HG03457 (cell line): Measurements from ENCODE around the gene NBEAL2.

Experiments
- ATAC-seq: cut with Tn5 transposase; IDR thresholded peaks from one replicate; pipeline ENCODE4 v1.9.1; 2021; ENCODE audit warnings: moderate number of reproducible peaks; ENCODE audit not compliant: unreplicated experiment

The NBEAL2 gene

DNA sequence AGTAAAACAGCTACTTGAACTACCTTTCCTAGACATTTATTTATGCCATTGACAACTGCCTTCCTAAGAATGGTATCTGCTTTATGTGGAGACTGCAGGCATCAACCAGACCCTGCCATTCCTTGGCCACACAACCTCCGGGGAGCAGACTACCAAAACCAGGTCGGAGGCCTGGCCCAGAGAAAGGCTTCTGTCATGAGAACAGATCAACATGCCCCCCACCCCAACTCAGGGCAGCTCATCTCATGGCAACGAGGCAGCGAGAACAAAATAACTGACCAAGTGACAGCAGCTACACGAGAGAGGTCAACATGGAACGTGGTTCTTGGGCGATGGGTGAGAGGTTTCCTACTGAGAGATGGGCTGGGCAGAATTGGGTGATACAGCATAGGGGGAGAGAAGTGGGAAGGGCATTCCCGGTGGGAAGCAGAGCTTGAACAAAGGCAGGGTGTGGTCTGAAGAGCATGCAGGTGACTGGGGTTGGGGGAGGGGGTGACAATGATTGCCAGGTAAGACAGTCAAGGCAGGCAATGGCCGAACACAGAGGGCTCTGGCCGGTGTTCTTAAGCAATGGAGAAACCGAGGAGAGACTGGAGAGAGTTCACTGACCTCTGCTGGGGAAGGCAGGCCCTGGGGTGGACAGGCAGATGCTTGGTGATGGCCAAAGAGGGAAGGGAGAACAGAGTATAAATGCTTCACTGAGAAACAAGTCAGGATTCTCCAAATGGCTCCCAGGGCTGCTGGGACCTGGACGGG is 36.8 kb upstream of the NBEAL2 start:
- ATAC-seq = no peak

DNA sequence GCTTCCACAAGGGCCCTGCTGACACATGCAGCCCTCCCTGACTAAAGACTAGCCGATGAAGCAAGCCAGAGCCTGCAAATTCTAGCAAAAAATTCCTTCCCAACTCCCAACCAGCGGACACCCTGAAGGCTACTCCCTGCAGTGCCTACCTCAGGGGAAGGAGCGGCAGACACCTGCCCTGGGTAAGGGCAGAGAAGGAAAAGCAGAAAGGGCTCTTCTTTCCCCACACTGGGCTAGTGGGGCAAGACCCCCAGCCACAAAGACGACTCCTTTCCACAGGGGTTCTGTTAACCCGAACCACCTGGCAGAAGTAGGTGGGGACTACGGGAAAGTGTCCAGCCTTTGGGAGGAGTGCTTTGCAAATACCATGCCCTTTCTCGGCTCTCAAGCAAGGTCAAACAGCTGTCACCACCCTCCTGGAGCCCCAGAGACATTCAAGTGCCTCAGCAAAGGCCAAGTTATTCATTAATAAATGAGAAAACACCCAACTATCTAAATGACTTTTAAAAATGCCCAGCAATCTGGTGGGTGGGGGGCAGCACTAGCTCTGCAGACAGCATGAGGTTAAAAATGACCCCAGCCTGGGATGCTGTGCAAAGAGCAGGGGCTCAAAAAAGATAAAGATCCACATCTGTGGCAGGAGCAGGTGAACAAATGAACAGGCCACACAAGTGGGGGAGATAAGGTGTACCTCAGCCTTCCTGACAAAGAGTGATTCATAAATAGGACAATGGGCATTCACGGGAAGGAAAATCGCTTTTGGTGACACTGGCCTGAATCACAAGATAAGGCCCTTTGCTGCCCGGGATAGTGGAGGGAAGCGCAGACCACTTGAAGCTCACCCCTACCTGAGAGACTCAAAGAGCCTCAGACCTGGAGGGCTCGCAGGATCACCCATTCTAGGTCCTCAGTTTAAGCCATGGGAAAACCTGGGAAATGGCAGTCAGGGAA is 36.0 kb upstream of the NBEAL2 start:
- no peak for ATAC-seq

GRCh38 chr3:46944191-46944590 is 35.3 kb upstream of the NBEAL2 start:
- no peak for ATAC-seq

- no peak for ATAC-seq
These were observed 33.0 kb upstream of the NBEAL2 start for GRCh38 chr3:46946416-46946815.

DNA sequence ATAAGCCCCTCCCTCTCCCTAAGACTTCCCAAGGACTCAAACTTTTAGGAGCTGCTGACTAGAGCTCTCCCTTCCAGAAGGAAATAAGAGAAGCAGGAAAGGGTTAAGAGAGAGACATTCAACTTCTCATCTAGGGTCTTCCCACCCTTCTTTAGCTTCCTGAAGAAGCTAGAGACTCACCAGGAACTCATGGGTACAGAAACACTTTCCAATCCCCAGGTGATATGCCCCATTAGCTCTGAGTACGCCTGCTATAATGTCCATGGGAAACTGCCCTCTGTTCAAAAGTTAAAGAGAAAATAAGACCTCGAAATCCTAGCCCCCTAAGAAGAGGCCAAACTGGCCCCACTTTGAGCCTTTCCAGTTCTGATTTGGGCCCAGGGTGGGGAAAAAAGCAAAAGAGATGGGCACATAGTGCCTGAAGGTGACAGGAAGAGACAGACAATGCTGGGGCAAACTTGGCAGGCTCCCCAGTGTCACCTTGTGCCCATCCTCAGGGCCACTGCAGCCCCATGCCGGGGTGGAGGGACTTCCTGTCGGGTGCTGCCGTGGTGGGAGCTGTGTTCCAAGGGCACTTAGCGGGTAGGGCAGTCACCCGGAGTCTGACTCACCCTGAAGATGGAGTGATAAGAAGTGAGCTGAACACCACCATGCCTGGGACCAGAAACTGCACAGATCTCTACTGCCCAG is 32.5 kb upstream of the NBEAL2 start:
- no peak for ATAC-seq

DNA sequence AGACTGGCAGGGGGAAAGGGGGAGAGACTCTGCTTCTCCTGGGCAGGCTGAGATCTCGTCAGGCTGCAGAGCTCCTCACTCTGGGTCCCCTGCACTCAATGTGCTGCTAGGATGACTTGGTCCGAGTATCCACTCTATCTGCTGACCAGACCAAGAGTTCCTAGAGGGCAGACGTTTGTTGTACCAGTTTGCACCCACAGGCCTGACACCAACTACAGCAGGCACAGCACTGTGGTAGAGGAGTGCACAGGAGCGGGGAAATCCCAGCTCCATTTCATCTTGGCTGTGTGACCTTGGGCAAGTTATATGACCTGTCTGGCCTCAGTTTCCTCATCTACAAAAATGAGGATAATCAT is 31.9 kb upstream of the NBEAL2 start:
- no peak for ATAC-seq

GRCh38 chr3:46947981-46948791 is 31.3 kb upstream of the NBEAL2 start:
- ATAC-seq = no peak

DNA sequence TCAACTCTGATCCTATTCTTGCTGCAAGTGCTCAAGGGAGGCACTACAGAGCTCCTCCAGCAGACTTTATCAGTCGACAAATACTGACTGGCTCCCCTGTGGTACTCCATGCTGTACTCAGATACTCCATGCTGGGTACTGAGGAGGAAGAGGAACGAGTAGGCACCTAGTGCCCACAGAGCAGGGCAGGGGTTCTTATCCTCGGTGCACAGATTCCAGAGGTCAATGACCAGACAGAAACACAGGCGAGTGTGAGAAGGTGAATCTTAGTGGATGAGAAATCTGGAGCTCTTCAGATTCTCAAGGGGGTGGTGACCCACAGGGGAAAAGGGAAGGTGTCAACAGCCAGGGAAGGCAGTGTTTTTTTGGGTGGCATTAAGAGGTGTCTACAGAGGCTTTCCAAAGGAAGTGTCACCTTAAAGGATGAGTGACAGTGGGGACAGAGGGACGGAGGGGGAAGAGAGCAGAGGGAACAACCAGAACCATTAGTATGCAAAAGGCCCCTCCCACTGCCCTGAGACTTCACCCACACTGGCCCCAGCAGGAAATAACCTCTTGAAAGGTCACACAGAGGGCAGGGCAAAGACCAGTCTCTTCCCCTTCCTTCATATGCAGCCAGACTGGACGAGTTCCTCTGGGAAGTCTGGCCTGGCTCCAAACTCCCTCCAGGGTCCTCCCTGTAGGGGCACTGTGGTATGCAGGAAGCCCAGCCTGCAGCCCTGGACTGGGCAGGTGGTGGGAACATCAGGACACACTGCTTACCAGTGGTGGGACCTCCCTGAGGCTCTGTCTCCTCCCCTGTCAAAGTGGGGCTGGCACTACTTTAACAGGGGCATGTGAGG is 30.4 kb upstream of the NBEAL2 start:
- ATAC-seq = no peak

- no peak for ATAC-seq
These were observed 29.3 kb upstream of the NBEAL2 start for GRCh38 chr3:46950177-46950576.

- ATAC-seq = no peak
These were observed 28.7 kb upstream of the NBEAL2 start for GRCh38 chr3:46950650-46951241.

GRCh38 chr3:46952813-46953212 is 26.7 kb upstream of the NBEAL2 start:
- ATAC-seq = no peak

DNA sequence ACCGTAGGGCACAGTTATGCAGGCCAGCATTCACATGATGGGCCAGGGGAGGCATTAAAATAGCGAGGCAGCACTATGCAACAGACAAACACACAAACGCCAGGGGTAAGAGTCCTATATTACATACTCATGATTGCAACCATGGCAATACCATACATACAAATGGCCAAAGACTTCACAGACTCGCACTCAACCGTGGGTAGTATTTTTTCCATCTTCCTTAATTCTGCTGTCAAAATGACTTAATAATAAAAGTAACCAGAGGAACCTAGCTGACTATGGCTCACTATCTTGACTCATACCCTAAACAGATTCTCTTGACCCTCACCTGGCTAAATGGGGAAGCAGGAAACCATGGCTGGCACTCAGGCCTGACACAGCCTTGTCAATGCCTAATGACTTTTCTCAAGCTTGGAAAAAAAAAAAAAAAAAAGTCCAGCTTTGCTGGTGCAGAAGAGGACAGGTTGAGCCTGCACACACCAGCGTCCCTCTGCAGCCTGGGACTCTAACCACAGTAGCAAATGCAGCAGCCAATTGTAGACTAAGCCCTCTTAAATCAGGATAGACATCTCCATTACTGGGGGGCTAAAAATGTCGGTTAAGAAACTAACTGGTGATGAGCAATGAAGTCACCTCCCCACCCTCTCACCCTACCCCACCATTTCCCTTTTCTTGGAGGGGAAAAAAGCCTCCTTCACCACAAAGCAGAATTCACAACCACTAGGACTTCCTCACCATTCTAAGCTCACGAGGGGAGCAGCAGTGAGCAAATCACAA is 26.0 kb upstream of the NBEAL2 start:
- peak; percentile 45 for ATAC-seq

DNA sequence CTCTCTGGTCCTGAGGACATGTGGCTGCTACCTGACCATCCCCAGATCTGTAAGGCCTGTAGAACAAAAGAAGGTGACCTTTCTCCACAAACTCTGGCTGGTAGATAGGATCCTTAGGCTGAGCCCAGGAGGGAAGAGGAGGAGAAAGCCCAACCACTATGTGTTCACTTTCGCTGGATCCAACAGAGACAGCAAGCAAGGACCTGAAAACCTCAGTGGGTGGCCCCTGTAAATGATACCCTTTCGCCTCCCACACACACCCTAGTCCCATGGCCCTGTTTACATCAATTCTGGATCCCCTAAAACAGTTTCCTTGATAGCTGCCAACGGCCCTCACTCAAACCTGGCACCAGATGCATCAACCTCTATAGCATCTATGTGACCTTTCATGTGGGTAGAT is 25.3 kb upstream of the NBEAL2 start:
- no peak for ATAC-seq

DNA sequence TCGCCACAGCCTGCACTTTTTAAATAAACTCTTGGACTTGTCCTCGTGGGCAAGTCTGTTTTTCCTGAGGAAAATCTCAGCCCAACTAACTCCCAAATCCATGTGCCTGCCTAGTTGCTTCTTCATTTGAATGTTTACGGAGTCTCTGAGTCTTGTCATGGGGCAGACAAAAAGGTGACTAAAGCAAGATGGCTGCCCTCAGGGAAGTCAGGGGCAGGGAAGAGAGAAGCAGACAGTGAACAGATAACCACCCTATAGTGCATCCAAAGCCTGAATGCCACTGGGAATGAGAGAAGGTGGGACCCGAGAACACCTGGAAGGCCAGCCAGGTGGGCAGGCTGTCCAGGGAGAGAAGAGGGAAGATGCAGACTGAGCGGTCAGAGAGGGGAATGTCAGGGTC is 24.3 kb upstream of the NBEAL2 start:
- ATAC-seq = no peak

DNA sequence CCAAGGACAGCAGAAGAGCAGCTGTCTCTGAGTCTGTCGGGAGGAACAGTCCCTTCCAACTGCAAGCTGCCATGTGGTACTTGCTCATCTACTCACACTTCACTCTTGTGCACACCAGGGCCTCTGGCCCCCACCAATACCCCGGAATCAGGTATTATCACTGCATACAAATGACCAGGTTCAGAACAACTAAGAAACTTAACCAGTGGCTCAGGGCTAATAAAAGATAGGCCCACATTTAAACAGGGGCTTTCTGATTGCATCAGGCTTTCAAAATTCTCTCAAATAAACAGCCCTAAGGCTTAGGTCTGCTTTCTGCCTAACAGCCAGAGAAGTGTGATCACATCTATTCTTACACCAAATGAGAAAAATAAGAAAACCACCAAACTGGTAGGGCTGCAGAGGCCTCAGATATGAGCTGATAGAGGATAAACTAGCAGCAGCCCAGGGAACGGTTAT is 23.6 kb upstream of the NBEAL2 start:
- no peak for ATAC-seq

GRCh38 chr3:46957092-46957820 is 22.2 kb upstream of the NBEAL2 start:
- ATAC-seq = no peak

DNA sequence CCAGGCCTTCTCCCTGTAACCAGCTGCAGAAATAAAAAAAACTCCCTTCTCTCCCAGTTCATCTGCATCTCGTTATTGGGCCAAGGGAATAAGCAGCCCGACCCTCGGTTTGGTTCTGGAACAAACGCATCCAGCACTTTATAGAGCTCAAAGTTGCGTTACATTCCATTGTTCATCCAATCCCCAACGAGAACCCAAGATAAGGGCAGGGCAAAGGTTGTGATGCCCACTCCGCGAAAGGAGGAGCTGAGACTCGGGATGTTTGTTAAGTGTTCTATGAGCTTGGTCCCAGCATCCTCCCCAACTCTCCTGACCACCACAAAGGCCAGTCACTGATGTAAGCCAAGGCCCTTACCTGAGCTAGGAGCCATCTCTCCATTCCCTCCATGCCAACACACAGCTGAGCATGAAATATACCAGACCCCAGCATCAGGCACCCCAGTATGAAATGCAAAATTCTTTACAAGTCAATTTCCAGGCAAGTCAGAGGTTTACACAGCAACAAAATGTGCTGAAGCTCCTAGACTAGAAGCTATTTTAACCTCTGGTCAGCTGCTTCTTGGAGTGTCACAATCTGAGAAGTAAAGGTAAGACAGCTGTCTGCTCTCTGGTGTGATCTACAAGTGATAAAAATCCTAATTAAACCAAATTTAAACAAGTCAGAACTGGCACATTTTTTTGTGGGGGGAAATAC is 20.9 kb upstream of the NBEAL2 start:
- ATAC-seq = no peak
